SJCRH30 (cell line): Measurements from ENCODE around the gene UBE2C. TPM values are rescaled to one million over a fixed set of nuclear protein-coding genes. Genes with fewer than 3 reads are reported as not detected.
A peak's percentile ranks its signal among the peaks of the same experiment; 100 is the strongest.
"Not testable (repeated sequence)": the region's sequence is repeated elsewhere in the genome, so short reads cannot be mapped to it uniquely, and the experiment has no call there.

ENCODE experiments used
- DNase-seq, 2 experiments: peaks; one replicate each; pipeline ENCODE4 v3.0.0-alpha.2; 2015 to 2020
- H3K27ac ChIP-seq: fragments of 250-450 bp; sonication (Bioruptor Pico); 2 replicates; pipeline ENCODE4 v1.5.1; 2020; ENCODE audit warnings: mild to moderate bottlenecking, moderate library complexity
- H3K27me3 ChIP-seq: fragments of 250-450 bp; sonication (Bioruptor Pico); 2 replicates; pipeline ENCODE4 v1.5.1; 2020; ENCODE audit warnings: mild to moderate bottlenecking, moderate library complexity
- H3K36me3 ChIP-seq: fragments of 250-450 bp; sonication (Bioruptor Pico); 2 replicates; pipeline ENCODE4 v1.5.1; 2020; ENCODE audit warnings: mild to moderate bottlenecking, moderate library complexity
- H3K4me1 ChIP-seq: fragments of 250-450 bp; sonication (Bioruptor Pico); 2 replicates; pipeline ENCODE4 v1.5.1; 2020; ENCODE audit warnings: mild to moderate bottlenecking, moderate library complexity
- H3K4me3 ChIP-seq: fragments of 250-450 bp; sonication (Bioruptor Pico); 2 replicates; pipeline ENCODE4 v1.5.1; 2020; ENCODE audit warnings: mild to moderate bottlenecking, moderate library complexity
- H3K9me3 ChIP-seq: fragments of 250-450 bp; sonication (Bioruptor Pico); replicated peaks from 2 replicates; pipeline ENCODE4 v1.5.1; 2020; ENCODE audit warnings: mild to moderate bottlenecking, moderate library complexity
- total RNA-seq: library from RNA; depleted of rRNA; stranded (reverse); fragments of >200 nt; shearing (Covaris generic); gene quantifications from 2 replicates; pipeline ENCODE4 v1.2.3, GENCODE V29; 2014

Gene UBE2C
- total RNA-seq, 1 experiment from 2014 or later, result 615 TPM

DNA sequence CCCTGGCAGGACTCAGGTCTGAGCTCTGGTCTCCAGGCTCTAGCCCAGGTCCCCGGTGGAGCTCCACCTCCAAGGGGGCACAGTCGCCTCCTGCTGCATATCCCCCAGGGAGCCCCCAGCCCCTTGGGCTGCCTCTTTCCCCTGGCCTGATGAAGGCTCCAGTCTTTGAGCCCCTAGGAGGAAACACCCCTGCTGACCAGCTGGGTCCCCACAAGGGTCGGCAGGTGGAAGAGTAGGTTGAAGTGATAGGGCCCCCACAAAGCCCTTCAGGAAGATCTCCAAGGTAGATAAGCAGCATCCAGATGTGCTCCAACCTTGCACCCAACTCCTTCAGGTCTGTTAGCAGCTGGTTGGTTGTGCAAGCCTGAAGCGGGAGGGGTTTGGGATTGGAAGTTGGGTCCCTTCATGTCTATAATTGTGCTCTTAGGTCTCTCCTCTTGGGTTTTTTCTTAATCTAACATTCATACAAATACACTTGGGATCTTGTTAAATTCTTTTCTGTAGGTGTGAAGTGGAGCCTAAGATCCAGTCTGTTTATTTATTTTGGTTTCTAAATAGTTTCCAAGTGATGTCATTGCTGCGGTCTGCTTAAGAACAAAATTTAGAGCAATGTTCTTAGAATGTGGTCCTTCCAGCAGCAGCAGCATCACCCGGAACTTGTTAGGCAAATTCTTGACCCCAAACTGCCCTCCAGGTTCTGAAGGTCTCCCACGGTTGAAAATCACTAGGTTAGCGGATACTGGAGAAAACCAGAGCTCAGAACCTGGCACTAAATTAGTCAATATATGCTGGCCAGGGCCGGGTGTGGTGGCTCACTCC is 5.1 kb downstream of the UBE2C start:
- DNase-seq, result no peak
- Histone ChIP-seq H3K36me3 (peaks cover 41% of the 10 kb centered on the region), H3K4me3 (no peak overlapping the region), H3K27ac (no peak overlapping the region), H3K9me3 (no peaks in the 10 kb centered on the region), H3K4me1 (peaks cover 30% of the 10 kb centered on the region; the same call in 1 of the 2 replicates), H3K27me3 (no peaks in the 10 kb centered on the region)

- peaks cover 38% of the 10 kb centered on the region for H3K36me3 ChIP-seq
- no peak overlapping the region for H3K27ac ChIP-seq
- no peaks in the 10 kb centered on the region for H3K9me3 ChIP-seq
Observed at GRCh38 chr20:45818239-45818638, 5.8 kb downstream of the UBE2C start.

GRCh38 chr20:45819466-45819865 is 7.0 kb downstream of the UBE2C start:
- DNase-seq, result no peak
- Histone ChIP-seq H3K4me1 (peaks cover 38% of the 10 kb centered on the region; the same call in 1 of the 2 replicates), H3K27ac (no peak overlapping the region), H3K4me3 (no peak overlapping the region), H3K36me3 (peaks cover 28% of the 10 kb centered on the region), H3K27me3 (no peaks in the 10 kb centered on the region), H3K9me3 (no peaks in the 10 kb centered on the region)

More at GRCh38 chr20:45818239-45818638, 5.8 kb downstream of the UBE2C start:
- no peak overlapping the region for H3K4me3 ChIP-seq
- DNase-seq, result no peak
- peaks cover 32% of the 10 kb centered on the region; the same call in 1 of the 2 replicates for H3K4me1 ChIP-seq
- no peaks in the 10 kb centered on the region for H3K27me3 ChIP-seq

DNA sequence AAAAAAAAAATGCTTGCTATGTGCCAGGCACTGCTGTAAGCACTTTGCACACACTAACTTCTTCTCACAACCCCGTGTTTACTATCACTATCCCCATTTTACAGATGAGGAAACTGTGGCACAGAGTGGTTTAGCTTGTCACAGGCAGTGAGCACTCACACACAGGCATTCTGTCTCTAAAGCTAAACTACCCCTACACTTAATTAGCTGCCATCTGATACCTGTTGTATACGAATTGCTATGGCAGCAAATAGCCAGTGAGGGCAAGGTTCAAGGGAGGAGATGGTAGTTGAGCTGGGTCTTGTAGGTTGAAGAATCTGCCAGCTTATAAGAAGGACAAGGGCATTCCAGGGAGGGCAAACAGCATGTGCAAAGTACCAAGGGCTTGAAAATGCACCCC is 9.5 kb downstream of the UBE2C start:
- no peak overlapping the region for H3K27ac ChIP-seq
- H3K36me3 ChIP-seq, result peaks cover 5% of the 10 kb centered on the region
- no peaks in the 10 kb centered on the region for H3K9me3 ChIP-seq
- no peak overlapping the region for H3K4me3 ChIP-seq
- H3K4me1 ChIP-seq, result peaks cover 35% of the 10 kb centered on the region
- H3K27me3 ChIP-seq, result no peaks in the 10 kb centered on the region
- no peak for DNase-seq

GRCh38 chr20:45822857-45823256 is 10.4 kb downstream of the UBE2C start:
- Histone ChIP-seq H3K36me3 (no peaks in the 10 kb centered on the region), H3K4me1 (peaks cover 35% of the 10 kb centered on the region), H3K4me3 (peak overlapping the region; percentile 52), H3K9me3 (no peaks in the 10 kb centered on the region), H3K27ac (no peak overlapping the region; the same call in 1 of the 2 replicates), H3K27me3 (no peaks in the 10 kb centered on the region)
- DNase-seq, result peak; percentile 88 to 89

GRCh38 chr20:45823949-45824835 is 11.7 kb downstream of the UBE2C start:
- Histone ChIP-seq H3K4me1 (peaks cover 45% of the 10 kb centered on the region), H3K27me3 (no peaks in the 10 kb centered on the region), H3K9me3 (no peaks in the 10 kb centered on the region), H3K27ac (no peak overlapping the region), H3K4me3 (no peak overlapping the region), H3K36me3 (no peaks in the 10 kb centered on the region)
- peak; percentile 59 to 62 for DNase-seq

DNA sequence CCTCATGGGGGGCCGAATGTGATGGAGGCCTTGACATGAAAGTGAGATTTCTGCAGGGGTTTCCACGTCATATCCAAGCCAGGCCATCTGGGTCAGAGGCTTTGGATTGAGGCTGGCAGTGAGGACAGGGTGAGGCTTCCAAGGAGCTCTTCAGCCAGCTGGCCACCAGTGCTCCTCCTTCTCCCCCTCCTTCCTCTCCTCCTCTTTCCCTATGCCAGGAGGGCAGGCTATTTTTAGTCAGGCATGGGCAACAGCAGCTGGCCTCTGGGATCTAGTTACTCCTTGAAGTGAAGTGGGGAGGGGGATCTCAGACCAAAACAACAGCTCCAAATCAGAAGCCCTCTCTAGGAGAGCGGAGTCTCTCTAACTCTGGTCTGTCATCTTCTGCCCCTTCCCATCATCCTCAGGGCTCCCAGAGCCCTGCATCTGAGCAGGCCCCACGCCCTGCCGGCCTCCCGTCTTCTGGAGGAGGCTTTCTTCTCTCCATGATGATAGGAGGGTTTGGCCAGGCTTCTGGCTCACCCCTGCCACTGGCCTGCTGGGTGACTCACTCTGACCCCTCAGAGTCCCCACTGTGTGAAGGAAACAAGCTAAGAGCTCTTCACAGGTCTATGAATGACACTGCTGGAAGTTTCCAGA is 14.1 kb downstream of the UBE2C start:
- Histone ChIP-seq H3K4me1 (peaks cover 48% of the 10 kb centered on the region), H3K27me3 (no peaks in the 10 kb centered on the region), H3K9me3 (no peaks in the 10 kb centered on the region), H3K4me3 (no peak overlapping the region), H3K36me3 (no peaks in the 10 kb centered on the region), H3K27ac (peak overlapping the region; percentile 23; the same call in 1 of the 2 replicates)
- DNase-seq, result peak; percentile 57 to 72

- no peaks in the 10 kb centered on the region for H3K9me3 ChIP-seq
- no peak within 1 kb of the TSS for H3K4me3 ChIP-seq
- H3K27me3 ChIP-seq, result no peaks in the 10 kb centered on the region
- no peaks in the 10 kb centered on the region for H3K36me3 ChIP-seq
- peak within 1 kb of the TSS; percentile 73 for H3K27ac ChIP-seq
- DNase-seq, result no peak
- peaks cover 48% of the 10 kb centered on the region for H3K4me1 ChIP-seq
Observed at GRCh38 chr20:45827030-45827652, 14.7 kb downstream of the UBE2C start, which contains the start of gene TNNC2. Gene TNNC2, minus strand, starts transcription at chr20:45827312. Its CDS starts 64 bp downstream, at chr20:45827248.

- Histone ChIP-seq H3K4me1 (peaks cover 49% of the 10 kb centered on the region), H3K27me3 (no peaks in the 10 kb centered on the region), H3K27ac (no peak overlapping the region; the same call in 1 of the 2 replicates), H3K4me3 (no peak overlapping the region), H3K9me3 (no peaks in the 10 kb centered on the region), H3K36me3 (no peaks in the 10 kb centered on the region)
- DNase-seq, result no peak
Observed at GRCh38 chr20:45827712-45828111, 15.3 kb downstream of the UBE2C start.

GRCh38 chr20:45828589-45828988 is 16.1 kb downstream of the UBE2C start:
- DNase-seq, result peak; percentile 100
- peaks cover 51% of the 10 kb centered on the region for H3K4me1 ChIP-seq
- H3K9me3 ChIP-seq, result no peaks in the 10 kb centered on the region
- H3K27ac ChIP-seq, result peak overlapping the region; percentile 73
- no peaks in the 10 kb centered on the region for H3K36me3 ChIP-seq
- H3K4me3 ChIP-seq, result no peak overlapping the region
- no peaks in the 10 kb centered on the region for H3K27me3 ChIP-seq

- H3K36me3 ChIP-seq, H3K27ac ChIP-seq, DNase-seq, H3K4me3 ChIP-seq, H3K9me3 ChIP-seq, H3K27me3 ChIP-seq: not testable (repeated sequence)
- H3K4me1 ChIP-seq, result peaks cover 45% of the 10 kb centered on the region
Observed at GRCh38 chr20:45829673-45830106, 17.2 kb downstream of the UBE2C start.

- DNase-seq, result no peak
- Histone ChIP-seq H3K36me3 (no peaks in the 10 kb centered on the region), H3K4me3 (no peak overlapping the region), H3K27ac (no peak overlapping the region), H3K27me3 (no peaks in the 10 kb centered on the region), H3K9me3 (no peaks in the 10 kb centered on the region), H3K4me1 (peaks cover 39% of the 10 kb centered on the region)
Observed at GRCh38 chr20:45832619-45833018, 20.2 kb downstream of the UBE2C start.

- Histone ChIP-seq H3K27me3 (no peaks in the 10 kb centered on the region), H3K4me3 (peak within 1 kb of the TSS; percentile 64), H3K4me1 (peaks cover 32% of the 10 kb centered on the region), H3K9me3 (no peaks in the 10 kb centered on the region), H3K27ac (peak within 1 kb of the TSS; percentile 21; the same call in 1 of the 2 replicates), H3K36me3 (no peaks in the 10 kb centered on the region)
- peak; percentile 93 to 94 for DNase-seq
Observed at GRCh38 chr20:45833030-45833882, 20.8 kb downstream of the UBE2C start, which contains the start of gene SNX21. Gene SNX21, plus strand, starts transcription at chr20:45833799. Its CDS starts 121 bp downstream, at chr20:45833920.
